HS-5 (cell line): ENCODE data around the gene ZNF195.
A peak's percentile ranks its signal among the peaks of the same experiment; 100 is the strongest.
"Not testable (repeated sequence)": the region's sequence is repeated elsewhere in the genome, so short reads cannot be mapped to it uniquely, and the experiment has no call there.

Experiments
- DNase-seq: peaks from one replicate; pipeline ENCODE4 v3.0.0-alpha.2; 2012; ENCODE audit warnings: low read depth

Gene ZNF195

DNA sequence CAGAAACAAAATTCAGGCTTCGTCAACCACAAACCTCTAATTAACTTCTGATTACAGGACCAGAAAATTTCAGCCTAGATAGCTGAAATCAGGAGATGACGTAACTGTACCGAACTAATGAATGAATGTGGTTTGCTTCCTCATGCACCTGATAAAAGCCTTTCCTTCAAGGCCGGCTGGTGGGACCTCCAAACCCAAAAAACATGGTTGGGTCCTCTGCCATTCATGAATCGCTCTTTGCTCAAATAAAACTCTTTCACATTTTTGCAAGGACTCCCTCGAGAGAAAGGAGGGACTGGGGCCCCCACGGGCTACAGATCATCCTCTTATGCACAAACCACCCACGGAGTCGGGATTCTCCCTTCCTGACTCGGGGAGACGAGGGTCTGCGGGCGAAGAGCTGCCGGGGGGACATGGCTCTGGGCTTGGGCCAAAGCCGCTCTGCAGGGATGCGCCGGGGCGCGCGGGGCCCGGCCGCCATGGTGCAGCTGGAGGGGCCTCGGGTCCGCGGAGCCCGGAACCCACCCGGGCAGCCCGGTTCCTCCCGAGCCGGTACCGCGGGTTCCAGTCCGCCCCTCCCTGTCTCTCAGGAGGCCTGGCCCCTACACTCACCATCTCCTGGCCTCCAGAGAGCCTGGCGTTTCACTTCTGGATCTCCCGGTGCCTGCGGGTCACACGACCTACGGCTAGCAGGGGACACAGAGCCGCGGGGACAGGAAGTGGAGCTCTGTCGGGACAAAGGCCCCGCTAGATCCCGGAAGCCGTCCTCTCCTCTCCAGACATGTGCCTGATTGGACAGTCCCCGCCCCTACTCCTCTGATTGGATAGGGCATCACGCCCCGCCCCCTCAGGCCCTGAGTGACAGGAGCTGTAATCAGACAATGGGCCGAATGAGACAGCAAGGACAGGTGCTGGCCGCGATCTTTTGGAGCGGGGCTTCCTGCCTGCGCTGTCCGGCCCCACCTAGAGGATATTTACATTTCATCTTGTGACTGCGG lies at the start of gene ZNF195:
Gene ZNF195, minus strand, starts transcription at position 721 of the 998 bp plus-strand sequence. Its CDS starts 106 bp downstream, at position 615.
- peak; percentile 79 for DNase-seq

DNA sequence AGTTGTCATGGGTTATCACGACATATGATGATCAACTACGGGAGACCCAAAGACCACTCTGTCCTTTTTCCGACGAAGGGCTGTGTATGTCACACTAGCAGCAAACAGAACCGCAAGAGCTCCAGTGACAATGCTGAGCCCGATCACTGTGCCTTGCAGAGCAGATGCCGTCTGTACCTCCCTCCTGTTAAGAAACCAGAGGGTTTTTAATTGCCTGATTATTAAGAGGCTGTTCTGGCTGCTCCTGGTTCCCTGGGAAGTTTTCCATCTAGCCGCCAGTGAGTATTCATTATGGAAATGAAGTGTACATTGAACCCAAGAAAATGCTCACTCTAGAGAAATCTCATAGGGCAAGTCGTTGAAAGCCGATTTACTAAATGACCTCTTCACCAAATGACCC lies 49.1 kb upstream of the ZNF195 start:
- not testable (repeated sequence) for DNase-seq

DNA sequence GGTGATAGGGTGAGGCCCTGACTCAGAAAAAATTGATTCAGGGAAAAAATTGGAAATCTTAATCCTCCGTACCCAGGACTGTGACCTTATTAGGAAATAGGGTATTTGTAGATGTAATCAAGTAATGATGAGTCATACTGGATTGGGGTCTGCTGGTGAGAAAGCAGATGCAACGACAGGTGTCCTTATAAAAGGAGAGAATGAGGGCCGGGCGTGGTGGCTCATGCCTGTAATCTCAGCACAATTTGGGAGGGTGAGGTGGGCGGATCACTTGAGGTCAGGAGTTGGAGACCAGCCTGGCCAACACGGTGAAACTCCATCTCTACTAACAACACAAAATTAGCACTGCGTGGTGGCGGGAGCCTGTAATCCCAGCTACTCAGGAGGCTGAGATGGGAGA lies 47.6 kb upstream of the ZNF195 start:
- not testable (repeated sequence) for DNase-seq

DNA sequence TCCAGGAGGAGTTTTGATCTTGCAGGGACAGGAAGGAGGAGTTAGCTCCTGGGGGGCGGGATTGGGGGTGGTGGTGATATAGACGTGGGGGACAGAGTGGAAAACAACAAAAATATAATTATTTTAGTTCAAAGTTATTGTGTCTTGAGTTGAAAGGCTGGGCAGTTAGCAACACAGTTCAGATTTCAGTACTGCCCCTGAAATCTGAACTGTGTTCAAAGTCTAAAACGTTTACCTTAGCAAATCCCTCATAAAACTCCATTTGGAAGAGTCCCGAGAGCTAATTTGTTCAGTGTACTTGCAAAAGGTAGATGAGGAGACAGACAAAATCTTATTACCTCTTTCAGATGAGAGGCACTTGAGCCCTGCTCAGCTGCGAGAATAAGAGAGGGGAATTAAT lies 45.0 kb upstream of the ZNF195 start:
- DNase-seq: not testable (repeated sequence)

DNA sequence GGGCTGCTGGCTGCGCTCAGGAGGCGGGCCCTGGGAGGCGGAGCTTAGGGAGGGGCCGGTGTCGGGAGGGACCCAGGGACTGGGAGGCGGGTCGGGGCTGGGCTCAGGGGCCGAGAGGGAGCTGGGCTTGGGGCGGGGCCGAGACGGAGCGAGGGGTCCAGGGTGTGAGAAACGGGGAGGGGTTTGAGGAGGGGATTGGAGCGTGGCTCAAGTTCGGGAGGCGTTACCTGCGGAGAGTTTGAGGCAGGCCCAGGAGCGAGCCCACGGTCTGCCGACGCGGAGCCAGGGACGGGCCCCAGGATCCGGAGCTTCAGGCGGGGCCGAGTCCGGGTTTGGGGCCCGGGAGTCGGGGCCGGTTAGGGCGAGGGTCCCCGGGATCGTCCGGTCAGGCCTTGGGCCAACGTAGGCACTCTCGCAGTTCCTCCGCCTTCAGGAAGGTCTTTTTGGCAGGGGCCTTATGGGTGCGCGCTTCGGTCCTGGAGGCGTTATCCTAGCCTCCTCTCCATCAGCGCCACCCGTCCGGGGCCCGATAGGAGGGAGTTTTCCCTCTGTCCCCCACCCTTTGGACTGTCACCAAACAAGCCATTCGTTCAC lies 44.3 kb upstream of the ZNF195 start:
- not testable (repeated sequence) for DNase-seq

DNA sequence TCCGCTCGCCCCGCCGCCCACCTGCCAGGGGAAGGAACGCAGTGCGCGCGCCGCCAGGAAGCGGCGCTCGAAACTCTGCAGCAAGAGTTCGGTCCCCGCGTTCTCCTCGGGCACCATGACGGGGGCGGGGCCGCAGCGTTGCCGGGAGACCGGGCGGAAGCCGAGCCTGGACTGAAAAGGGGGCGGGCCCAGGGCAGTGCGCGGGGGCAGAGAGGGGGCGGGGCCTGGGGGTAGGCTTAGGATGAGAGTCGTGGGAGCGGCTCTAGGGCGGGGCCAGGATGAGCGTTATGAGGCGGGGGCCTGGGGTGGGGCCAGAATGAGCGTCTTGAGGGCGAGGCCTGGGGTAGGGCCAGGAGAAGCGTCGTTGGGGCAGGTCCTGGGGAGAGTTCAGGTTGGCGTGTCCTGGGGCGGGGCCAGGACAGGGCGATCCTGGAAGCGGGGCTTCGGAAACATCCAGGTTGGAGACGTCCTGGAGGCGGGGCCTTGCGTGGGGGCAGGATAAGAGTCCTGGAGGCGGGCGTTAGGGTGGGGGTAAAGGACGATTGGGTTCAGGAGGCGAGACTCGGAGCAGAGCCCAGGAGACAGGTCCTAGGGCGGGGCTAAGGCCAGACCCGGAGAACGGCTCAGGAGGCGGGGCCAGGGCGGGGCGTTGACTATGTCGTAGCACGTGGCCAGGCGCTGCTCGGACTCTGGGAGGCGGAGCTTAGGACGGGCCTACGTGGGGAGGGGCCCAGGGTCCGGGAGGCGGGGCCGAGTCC lies 43.6 kb upstream of the ZNF195 start:
- peak; percentile 83 for DNase-seq

DNA sequence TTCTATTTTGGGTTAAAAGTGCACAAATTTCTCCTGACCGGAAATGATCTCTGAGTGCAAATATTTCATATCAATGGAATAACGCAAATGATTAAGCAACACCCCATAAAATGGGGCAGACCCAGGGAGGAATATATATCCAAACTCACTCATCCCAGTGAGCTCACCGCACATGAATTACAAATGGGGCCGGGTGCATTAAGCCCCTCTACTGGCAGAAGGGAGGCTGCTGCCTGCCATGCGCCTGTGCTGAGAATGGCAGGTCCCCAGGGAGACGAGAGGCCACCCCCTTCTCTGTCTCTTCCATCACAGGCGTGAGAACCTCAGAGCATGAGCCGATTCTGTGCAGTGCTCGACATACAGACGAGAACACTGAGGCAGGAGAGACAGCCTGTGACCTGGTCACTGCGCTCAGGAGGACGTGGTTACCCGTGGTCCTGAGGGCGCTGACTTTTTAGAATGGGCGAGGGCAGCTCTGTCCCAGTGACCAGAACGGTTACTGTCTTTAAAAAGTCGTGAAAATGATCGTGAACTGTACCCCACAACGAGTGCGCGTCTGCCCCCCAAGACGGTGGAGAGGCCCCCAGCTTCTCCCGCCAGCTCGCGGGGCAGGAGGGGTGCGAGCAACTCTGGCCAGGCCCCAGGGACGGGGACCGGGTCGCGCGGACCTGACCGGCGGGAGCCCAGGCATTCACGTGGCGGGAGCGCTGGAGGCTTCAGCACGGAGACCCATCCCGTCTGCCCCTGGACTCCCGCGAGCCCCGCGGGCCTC lies 42.8 kb upstream of the ZNF195 start:
- DNase-seq: peak; percentile 43

DNA sequence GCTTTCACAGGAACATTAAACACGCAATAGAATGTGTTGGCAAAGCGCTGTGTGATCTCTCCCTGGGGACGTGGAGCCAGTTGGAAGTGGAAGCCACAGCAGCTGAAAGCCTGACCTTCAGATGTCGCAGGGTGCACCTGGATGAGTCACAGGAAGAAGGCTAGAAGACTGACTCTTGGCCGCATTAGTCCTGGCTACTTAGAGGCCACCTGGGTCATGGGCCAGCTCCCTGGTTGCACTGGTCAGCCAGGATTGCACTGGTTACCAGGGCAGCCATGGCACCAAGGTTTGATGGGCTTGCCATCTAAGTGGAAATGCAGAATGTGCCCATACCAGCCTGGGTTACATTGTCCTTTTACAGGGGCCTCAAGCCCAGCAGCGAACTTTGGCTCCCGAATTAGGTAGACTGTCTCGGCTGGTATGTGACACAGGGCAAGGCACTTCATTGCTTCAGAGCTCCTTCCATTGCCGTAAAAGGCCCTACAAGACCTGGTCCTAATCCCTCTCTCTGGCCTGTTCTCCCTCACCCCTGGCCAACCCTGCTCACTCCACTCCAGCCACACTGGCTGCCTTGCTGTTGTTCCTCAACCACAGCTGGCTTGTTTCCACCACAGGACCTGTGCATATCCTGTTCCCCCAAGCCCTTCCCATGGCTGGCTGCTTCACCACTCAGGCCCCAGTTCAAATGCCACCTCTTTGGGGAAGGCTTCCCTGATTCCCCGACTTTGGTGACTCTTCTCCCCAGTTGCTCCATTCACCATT lies 41.5 kb upstream of the ZNF195 start:
- DNase-seq: not testable (repeated sequence)

DNA sequence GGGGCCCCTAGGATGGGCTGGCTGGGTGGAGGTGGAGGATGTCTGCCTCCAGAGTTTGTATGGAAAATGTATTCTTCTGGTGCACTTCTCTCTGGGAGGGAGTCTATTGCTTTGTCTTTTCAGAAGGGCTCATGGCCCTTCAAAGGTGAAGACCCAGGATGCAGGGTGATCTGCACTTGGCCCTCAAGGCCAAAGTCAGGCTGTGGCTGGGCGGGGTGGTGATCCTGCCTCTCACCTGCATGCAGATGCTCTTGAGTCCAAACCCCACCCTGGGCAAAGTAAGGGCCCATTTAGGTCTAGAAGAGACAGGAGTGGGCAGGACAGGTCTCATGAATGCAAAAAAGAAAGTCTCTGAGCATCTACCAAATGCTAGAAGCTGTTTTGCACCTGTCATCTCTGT lies 40.5 kb upstream of the ZNF195 start:
- DNase-seq: not testable (repeated sequence)

DNA sequence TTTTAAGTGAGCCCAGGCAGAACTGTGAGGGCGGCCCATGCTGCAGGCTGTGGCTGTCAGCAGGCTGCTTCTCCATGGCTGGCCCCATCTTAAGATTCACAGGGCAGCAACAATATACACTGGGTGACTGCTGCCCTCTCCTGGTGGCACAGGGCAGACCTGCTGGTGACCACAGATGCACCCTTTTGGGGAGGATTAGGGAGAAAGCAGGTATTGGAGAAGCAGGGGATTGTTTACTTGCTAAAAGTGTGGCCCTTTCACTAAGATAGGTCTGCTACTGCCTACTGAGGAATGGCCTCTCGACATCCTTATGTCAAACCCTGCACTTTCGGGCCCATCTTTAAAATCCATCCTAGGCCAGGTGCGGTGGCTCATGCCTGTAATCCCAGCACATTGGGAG lies 38.1 kb upstream of the ZNF195 start:
- not testable (repeated sequence) for DNase-seq

DNA sequence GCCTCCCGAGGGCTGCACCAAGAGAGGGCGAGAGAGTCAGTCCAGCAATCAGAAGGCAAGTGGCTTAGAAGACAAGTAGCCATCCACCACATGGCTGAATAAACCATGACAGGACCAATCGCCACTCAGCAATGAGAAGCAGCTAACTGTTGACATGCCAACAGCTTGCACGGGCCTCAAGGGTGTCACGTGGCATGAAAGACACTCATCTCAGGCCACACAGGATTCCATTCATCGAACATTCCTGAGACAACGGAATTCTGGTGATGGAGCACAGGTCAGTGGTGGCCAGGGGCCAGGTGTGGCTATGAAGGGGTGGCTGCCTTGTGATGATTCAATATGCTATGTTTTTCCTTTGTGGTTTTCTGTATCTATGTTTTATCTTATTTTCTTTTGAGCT lies 36.4 kb upstream of the ZNF195 start:
- not testable (repeated sequence) for DNase-seq

DNA sequence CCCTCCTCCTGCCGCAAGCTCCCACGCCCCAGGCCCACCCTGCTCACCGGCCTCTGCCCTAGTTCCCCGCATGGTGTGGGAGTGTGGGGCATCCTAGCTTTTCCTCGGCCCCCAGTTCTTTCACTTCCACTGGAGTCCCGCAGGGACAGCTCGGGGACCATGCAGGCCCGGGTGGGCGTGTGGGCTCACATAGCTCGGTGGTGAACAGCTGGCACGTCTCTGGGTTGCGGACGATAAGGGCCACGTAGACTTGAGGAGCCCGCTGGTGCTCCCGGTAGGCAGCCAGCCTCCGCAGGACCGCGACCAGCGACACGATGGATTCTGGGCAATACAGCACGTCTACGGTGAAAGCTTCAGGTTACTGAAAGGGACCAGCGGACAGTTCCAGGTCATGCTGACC lies 34.7 kb upstream of the ZNF195 start:
- not testable (repeated sequence) for DNase-seq

DNA sequence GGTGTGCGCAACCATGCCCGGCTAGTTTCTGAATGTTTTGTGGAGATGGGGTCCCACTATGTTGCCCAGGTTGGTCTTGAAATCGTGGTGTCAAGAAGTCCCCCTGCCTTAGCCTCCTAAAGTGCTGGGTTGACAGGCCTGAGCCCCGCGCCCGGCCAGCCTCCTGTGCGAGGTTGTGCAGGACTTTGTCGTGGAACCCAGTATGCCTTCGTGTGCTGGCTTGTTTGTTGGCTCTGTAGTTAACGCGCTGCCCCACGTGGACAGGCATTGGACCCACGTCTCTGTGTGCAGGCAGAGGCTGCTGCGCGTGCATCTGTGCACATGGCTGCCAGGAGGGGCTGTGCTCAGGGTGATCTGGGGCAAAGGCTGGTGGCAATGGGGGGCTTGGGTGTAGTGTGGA lies 33.9 kb upstream of the ZNF195 start:
- no peak for DNase-seq

DNA sequence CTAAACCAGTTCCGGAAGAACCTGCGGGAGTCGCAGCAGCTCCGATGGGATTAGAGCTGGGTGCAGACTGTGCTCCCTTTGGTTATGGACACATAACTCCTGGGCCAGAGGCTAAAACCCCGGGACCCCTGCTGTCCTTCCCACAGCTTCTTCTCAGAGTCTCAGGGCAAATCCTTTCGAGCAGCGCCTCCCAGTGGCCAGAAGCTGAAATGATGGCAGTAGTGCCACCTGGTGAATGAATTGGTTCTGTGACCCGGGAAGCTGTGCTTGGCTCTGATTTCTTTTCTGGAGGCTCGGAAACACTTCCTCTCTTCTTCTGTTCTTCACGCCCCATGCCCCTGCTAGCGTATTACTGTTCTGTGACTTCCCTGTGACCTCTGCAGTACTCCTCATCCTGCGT lies 29.8 kb upstream of the ZNF195 start:
- DNase-seq: not testable (repeated sequence)

DNA sequence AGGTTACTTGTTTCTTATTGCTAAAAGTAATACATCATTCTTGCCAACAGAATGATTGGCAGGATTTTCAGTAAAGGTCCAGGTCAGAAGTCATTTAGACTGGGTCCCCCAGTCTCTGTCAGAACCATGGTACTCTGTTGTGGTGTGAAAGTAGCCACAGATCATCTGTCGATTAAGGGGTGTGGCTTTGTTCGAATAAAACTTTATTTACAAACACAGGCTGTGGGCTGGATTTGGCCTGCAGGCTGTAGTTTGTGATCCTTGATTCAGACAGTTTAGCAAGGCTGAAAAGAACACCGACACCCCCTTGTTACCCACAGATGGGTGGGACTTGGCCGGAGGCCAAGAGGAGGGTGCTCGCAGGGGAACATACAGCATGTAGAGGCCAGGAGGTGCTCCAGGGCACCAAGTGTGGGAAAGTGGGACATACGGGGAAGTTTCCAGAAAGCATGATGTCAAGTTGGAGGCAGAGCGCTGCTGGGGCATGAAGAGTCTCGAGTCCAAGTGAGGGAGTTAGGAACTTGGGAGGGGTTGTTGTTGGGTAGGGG lies 29.2 kb upstream of the ZNF195 start:
- not testable (repeated sequence) for DNase-seq

DNA sequence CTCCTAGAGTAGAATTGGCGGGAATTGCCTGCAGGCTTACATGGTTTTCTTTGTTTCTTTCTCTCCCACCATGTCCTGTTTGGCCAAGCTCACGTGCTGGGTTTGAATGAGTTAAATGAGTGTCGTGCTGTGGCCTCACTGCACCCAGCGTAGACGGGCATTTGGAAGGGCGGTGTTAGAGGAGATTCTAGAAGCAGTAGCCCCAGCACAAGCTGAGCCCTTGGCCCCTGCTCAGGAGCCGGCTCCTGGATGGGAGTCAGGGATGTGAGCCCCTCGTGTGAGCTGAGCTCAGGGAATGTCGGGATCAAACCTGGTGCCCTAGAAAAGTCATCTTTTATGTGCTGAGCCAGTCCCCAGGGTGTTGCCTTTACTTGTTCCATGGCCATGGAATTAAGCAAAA lies 28.0 kb upstream of the ZNF195 start:
- not testable (repeated sequence) for DNase-seq

DNA sequence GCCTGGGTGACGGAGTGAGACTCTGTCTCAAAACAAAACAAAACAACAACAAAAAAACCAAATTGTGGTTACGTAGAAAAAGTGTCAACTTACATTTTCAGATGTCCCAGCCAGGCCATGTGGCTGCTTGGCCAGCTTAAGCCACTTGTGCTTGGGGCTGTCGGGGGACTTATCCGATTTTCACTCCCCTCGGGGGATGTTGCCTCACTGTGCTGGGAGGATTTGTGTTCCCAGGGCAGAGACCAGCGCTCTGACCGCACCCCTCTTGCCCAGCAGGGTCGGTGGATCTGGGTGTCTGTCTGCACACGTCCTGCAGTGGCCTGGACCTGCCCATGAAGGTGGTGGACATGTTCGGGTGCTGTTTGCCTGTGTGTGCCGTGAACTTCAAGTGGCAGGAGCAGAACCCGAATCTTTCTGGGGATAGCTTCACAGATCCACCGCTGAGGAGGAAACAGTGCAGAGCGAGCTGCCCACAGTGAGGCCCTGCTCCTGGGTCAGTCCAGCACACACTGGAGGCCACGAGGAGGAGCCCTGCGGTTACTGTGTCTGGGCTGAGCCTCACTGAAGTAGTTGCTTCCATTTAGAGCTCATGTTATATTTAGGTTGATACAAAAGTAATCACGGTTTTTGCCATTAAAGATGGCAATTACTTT lies 27.4 kb upstream of the ZNF195 start:
- DNase-seq: not testable (repeated sequence)

DNA sequence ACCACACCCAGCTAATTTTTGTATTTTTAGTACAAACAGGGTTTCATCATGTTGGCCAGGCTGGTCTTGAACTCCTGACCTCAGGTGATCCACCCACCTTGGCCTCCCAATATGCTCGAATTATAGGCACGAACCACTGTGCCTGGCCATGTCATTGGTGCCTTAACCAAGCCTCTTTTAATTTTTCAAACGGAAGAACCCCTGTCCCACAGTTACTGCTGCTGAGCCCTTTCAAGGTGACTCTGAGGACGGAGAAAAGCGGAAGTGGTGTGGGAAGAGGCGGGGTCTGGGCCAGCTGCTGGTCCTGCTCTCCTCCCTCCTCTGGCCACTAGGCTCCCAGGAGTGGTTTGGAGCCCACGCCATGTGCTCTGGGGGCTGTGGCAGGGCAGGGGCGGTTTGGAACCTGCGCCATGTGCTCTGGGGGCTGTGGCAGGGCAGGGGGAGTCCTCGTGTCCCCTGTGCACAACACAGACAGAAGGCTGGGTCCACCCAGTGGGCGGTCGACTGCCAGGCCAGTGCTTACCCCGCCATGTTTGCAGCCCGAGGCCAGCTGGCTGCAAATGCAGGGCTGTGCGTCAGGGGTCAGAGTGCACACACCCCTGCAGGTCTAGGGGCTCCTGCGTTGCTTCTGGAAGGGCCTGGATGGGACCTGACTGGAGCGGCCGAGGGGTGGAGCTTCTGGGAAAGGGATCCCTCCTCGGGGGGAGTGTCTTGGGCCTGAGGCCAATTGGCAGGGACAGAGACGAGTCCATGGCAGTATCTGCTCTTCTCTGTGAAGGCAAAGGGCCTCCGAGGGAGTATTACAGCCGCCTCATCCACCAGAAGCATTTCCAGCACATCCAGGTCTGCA lies 25.4 kb upstream of the ZNF195 start:
- not testable (repeated sequence) for DNase-seq

DNA sequence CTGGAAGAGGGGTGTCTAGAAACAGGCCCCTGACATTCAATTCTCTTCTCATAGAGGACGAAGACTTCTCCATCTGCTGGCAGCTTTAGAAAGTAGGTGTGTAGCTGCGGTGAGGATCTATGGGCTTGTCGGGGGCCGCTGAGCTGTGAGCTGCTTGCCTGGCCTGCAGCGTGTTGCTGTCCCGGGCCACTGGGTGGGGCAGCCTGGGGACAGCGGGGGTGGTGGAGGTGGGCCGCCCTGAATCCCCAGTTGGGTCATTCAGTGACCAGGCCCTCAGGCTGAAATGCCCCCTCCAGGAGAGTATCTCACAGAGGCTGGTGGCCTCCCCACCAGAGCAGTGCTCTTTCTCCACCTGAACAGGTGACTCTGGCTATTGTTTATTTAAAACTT lies 23.9 kb upstream of the ZNF195 start:
- DNase-seq: not testable (repeated sequence)
